Calu3 (cell line): ENCODE results near the gene FNBP1. TPM values are rescaled to one million over a fixed set of nuclear protein-coding genes. Genes with fewer than 3 reads are reported as not detected.
"Not testable (repeated sequence)": the region's sequence is repeated elsewhere in the genome, so short reads cannot be mapped to it uniquely, and the experiment has no call there.

ENCODE experiments used
- BruUV-seq: library from RNA; stranded (reverse); fragments of 400-500 nt; replicated peaks from 2 replicates; lab custom pipeline; 2021; lab: Mats Ljungman, UMichigan
- CTCF ChIA-PET: fragments of 300-600 bp; sonication (Branson Sonifier 250); formaldehyde crosslinking; loops from one replicate; lab custom pipeline; 2022; ENCODE audit warnings: antibody characterized with exemption; lab: Charles Lee
- DNase-seq: peaks from one replicate; pipeline ENCODE4 v3.0.0; 2022
- H3K27ac Mint-ChIP-seq: one replicate; pipeline ENCODE4 v1.8.0; 2022; ENCODE audit warnings: mixed read lengths; ENCODE audit not compliant: unreplicated experiment
- H3K27me3 Mint-ChIP-seq: one replicate; pipeline ENCODE4 v1.8.0; 2022; ENCODE audit warnings: mixed read lengths; ENCODE audit not compliant: unreplicated experiment
- H3K36me3 Mint-ChIP-seq: one replicate; pipeline ENCODE4 v1.8.0; 2022; ENCODE audit warnings: mild to moderate bottlenecking, moderate library complexity, mixed read lengths; ENCODE audit not compliant: insufficient read depth, unreplicated experiment
- H3K4me1 Mint-ChIP-seq: one replicate; pipeline ENCODE4 v1.8.0; 2022; ENCODE audit warnings: mild to moderate bottlenecking, low read depth, mixed read lengths; ENCODE audit not compliant: unreplicated experiment
- H3K4me3 Mint-ChIP-seq: one replicate; pipeline ENCODE4 v1.8.0; 2022; ENCODE audit warnings: mild to moderate bottlenecking, low read depth, moderate library complexity, mixed read lengths; ENCODE audit not compliant: unreplicated experiment
- H3K9me3 Mint-ChIP-seq: one replicate; pipeline ENCODE4 v1.8.0; 2022; ENCODE audit warnings: low read depth, mixed read lengths; ENCODE audit not compliant: unreplicated experiment
- CTCF ChIP-seq: fragments of 200-600 bp; IDR thresholded peaks from one replicate; pipeline ENCODE4 v1.8.0; 2022; ENCODE audit warnings: antibody characterized with exemption; ENCODE audit not compliant: unreplicated experiment
- intact Hi-C: fragments of 100-400 bp; cut with micrococcal nuclease; formaldehyde crosslinking; loops from one replicate; pipeline ENCODE4 v1.10.0; 2022; ENCODE audit not compliant: unreplicated experiment
- total RNA-seq: library from RNA; stranded (reverse); gene quantifications from 2 replicates; pipeline ENCODE4 v1.2.3, GENCODE V29; 2022

The FNBP1 gene
- total RNA-seq, 1 experiment from 2014 or later: 9.9 TPM

- no peak overlapping the region for H3K27ac Mint-ChIP-seq
- intact Hi-C loops: no loop called here
- H3K9me3 Mint-ChIP-seq: no peaks in the 10 kb centered on the region
- no peaks in the 10 kb centered on the region for H3K27me3 Mint-ChIP-seq
- no peak for TF ChIP-seq CTCF
- DNase-seq: no peak
- H3K4me3 Mint-ChIP-seq: no peak overlapping the region
- H3K36me3 Mint-ChIP-seq: no peaks in the 10 kb centered on the region
- CTCF ChIA-PET: no interaction called here
- H3K4me1 Mint-ChIP-seq: no peaks in the 10 kb centered on the region
- no TSS peak for BruUV-seq
These were observed 18.9 kb downstream of the FNBP1 start for GRCh38 chr9:130023994-130024596.

- Mint-ChIP-seq H3K4me3 (no peak overlapping the region), H3K27me3 (no peaks in the 10 kb centered on the region), H3K36me3 (no peaks in the 10 kb centered on the region), H3K4me1 (no peaks in the 10 kb centered on the region), H3K27ac (no peak overlapping the region), H3K9me3 (no peaks in the 10 kb centered on the region)
- no peak for TF ChIP-seq CTCF
- intact Hi-C loops: no loop called here
- BruUV-seq: no TSS peak
- CTCF ChIA-PET: no interaction called here
- DNase-seq: no peak
These were observed 19.7 kb downstream of the FNBP1 start for GRCh38 chr9:130023144-130023787.

- DNase-seq: no peak
- BruUV-seq: no TSS peak
- intact Hi-C loops: no loop called here
- Mint-ChIP-seq H3K36me3 (no peaks in the 10 kb centered on the region), H3K4me3 (no peak overlapping the region), H3K27ac (no peak overlapping the region), H3K4me1 (no peaks in the 10 kb centered on the region), H3K27me3 (no peaks in the 10 kb centered on the region), H3K9me3 (no peaks in the 10 kb centered on the region)
- CTCF ChIA-PET: no interaction called here
- TF ChIP-seq CTCF: no peak
These were observed 20.3 kb downstream of the FNBP1 start for GRCh38 chr9:130022566-130023143.

- H3K36me3 Mint-ChIP-seq, CTCF ChIA-PET, H3K27me3 Mint-ChIP-seq, DNase-seq, H3K4me1 Mint-ChIP-seq, H3K27ac Mint-ChIP-seq, H3K9me3 Mint-ChIP-seq, intact Hi-C loops, H3K4me3 Mint-ChIP-seq, BruUV-seq: not testable (repeated sequence)
These were observed 21.1 kb downstream of the FNBP1 start for GRCh38 chr9:130021842-130022241.

- H3K4me1 Mint-ChIP-seq: no peaks in the 10 kb centered on the region
- no peaks in the 10 kb centered on the region for H3K36me3 Mint-ChIP-seq
- CTCF ChIA-PET: no interaction called here
- DNase-seq: no peak
- TF ChIP-seq CTCF: no peak
- H3K4me3 Mint-ChIP-seq: no peak overlapping the region
- intact Hi-C loops: no loop called here
- H3K27ac Mint-ChIP-seq: no peak overlapping the region
- no TSS peak for BruUV-seq
- no peaks in the 10 kb centered on the region for H3K27me3 Mint-ChIP-seq
- H3K9me3 Mint-ChIP-seq: no peaks in the 10 kb centered on the region
These were observed 21.9 kb downstream of the FNBP1 start for GRCh38 chr9:130021123-130021522.
